GM12873 (cell line): ENCODE data around the gene BDH1.
A peak's percentile ranks its signal among the peaks of the same experiment; 100 is the strongest.

ENCODE experiments used
- TF ChIP-seq, protein P1 (sequence below): IDR thresholded peaks from 2 replicates; pipeline ENCODE4 v1.5.1; 2012; ENCODE audit warnings: low read depth, mild to moderate bottlenecking, moderate library complexity, low read length, control low read depth; ENCODE audit not compliant: insufficient read depth; ENCODE audit errors: missing control alignments

BDH1 gene, protein sequence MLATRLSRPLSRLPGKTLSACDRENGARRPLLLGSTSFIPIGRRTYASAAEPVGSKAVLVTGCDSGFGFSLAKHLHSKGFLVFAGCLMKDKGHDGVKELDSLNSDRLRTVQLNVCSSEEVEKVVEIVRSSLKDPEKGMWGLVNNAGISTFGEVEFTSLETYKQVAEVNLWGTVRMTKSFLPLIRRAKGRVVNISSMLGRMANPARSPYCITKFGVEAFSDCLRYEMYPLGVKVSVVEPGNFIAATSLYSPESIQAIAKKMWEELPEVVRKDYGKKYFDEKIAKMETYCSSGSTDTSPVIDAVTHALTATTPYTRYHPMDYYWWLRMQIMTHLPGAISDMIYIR

DNA sequence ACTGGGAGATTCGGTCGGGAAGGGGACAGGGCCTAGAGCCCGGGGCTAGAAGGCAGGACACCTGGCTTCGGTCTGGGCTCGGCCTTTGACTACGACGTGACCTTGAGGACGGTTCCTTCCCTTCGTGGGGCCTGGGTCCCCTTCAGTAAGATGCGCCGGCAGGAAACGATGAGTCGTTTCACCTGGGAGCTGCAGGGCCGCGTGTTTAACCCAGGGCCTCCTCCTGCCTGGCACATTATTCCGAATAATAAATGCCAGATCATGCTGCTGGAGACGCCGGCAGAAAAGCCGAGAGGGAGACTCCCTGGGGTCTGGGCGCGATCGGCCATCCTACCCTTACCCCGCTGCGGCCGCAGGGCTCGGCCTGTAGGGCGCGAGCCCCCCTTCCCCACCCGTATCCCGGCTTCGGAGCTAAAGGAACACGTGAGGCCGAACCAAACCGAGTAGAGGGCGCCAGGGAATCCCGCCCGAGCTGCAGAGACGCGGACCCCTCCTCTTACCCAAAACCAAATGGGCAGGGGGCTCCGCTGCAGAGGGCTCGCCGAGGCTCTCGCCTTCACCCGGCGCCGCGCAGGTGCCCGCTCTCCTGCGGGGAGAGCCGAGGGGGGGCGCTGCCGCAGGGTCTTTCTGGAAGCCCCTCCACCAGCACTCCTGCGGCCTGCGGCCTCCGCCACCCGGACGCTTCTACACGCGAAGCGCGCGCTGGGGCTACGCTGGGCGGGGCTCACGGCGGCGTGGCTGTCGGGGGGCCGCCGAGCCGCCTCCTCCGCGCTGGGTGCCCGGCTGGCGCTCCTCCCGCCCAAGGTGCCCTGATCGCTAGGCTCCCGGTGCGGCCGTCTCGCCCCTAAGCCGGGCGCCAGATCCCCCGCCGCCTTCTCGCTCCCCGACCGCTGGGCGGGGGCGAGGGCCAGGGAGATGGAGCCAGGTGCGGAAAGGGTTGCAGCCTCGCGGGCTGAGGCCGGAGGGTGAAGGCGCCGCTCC lies at the start of gene BDH1:
TSS of gene BDH1 (minus strand) at position 688 of the 981 bp plus-strand sequence. CDS start 9,525 bp downstream, outside the sequence.
- TF ChIP-seq, protein P1, sequence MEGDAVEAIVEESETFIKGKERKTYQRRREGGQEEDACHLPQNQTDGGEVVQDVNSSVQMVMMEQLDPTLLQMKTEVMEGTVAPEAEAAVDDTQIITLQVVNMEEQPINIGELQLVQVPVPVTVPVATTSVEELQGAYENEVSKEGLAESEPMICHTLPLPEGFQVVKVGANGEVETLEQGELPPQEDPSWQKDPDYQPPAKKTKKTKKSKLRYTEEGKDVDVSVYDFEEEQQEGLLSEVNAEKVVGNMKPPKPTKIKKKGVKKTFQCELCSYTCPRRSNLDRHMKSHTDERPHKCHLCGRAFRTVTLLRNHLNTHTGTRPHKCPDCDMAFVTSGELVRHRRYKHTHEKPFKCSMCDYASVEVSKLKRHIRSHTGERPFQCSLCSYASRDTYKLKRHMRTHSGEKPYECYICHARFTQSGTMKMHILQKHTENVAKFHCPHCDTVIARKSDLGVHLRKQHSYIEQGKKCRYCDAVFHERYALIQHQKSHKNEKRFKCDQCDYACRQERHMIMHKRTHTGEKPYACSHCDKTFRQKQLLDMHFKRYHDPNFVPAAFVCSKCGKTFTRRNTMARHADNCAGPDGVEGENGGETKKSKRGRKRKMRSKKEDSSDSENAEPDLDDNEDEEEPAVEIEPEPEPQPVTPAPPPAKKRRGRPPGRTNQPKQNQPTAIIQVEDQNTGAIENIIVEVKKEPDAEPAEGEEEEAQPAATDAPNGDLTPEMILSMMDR: no peak

DNA sequence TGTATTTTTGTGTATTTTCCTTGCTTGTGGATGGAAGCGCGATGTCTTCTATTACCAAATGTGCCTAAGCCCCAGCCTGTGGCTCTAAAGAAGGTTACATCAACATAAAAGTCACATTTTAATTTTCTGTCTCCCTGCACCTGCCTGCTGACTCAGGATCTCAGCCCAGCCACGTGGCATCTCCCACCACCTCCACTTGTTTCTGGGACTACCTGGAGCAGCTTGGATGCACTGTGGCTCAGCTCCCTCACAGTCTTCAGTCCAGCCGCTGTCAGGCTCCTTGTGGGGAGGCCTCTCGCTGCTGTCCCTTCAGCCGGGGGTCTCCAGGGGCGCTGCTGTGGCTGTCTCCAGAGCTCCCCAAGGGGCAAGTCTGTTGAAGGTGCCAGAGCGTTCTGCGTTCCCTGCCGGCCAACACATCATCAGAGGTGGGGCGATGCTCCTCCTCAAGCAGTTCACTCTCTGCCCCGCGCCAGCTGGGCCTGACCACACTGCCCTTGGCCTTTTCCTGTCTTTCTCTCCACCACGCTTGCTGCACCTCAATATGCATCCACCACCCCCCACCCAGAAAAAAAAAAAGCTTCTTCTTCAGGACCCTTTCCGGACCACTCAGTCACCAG lies 47.7 kb upstream of the BDH1 start:
- TF ChIP-seq, protein P1: no peak

DNA sequence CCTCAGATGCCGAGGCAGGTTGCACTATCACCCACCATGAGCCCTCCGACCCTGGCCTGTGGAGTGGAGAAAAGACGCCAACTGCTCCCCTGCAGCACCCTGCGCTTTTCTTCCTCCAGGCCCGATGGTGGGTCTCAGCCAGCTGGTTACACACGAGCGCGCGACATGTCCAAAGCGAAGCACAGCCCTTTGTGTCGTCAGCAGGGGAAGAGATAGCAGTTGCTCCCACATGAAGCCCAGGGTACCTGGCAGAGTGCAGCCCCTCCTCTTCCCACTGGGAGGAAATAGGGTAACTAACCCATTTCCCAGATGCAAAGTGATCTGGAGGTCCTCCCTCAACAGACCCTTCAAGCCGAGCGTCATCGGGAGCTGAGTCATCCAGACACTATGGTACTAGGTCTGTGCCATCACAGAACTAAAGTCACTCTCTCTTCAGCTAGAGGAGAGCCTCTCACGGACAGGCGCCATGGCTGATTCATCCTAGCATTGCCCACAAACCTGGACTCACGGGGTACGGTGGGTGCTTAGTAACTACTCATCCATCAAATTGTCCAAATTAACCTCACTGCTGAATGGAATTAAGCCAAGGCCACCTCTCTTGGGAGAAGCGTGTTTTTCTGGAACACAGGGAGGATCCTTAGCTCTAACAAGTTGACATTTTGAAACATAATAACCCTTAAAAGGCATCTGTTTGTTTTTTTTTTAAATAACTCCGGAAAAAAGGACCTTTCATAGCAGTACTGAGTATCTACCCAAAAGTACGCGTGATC lies 45.2 kb upstream of the BDH1 start:
- TF ChIP-seq, protein P1: no peak

DNA sequence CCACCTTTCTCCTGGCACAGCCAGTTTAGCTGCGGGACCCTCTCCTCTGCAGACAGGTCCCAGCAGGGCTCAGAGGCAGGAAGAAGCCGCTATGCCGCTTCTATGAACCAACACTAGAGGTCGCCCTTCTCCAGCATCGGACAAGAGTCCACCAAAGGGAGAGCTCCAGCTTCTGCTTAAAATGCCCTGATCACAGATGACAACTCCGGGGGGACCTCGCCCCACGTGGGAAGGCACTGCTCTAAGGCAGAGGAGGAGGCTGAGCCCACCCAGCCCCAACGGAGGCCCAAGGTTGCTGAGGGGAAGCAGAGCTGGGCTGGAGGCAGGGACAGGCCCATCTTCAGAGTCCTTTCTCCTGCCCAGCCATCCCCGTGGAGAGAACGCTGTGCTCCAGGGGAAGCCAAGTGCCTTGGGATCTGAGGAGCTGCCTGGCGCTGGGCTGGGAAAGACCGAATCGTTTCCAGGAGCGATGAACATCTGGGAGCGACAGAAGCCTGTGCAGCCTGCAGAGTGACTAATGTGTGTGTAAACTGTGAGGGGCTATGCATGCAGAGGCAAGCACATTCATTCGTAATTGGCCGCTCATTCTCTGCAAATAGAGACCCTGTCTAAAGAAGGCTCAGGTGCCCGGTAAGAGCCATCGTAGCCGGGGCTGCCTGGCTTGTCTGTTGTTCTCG lies 43.5 kb upstream of the BDH1 start:
- TF ChIP-seq, protein P1: peak; percentile 96

DNA sequence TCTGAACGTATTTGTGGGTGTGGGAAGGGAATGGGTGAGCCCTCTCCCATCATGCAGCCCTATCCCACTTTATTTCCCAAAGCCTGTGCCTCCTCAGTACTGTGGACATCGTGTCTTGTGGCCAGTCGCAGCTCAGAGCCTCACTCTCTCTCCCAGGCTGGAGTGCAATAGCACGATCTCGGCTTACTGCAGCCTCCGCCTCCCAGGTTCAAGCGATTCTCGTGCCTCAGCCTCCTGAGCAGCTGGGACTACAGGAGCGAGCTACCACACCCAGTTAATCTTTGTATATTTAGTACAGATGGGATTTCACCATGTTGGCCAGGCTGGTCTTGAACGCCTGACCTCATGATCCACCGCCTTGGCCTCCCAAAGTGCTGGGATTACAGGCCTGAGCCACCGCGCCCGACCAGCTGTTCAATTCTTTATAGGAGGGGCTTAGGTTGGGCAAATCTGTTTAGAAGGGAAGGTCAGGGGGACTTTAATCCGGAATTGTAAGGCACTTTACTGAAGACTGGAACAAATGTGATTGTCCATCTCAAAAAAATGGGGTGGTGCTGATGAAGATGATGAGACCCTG lies 42.7 kb upstream of the BDH1 start:
- TF ChIP-seq, protein P1: no peak

DNA sequence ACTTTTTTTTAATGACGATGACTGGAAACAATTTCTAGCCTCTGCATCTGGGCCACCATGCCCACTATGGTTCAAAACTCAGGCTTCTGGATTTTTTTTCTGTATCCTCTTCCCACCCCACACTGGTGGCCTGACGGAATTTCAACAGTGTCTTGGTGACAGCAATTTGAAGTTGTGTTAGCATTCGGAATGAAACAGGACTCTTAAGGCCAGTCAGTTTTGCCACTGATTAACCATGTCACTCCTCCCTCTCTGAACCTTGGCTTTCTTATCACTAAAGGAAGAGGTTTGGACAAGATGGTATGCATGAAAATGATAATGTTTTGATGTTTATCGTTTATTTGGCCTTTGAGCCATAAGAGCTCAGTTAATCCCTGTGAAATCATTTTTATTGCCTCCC lies 41.6 kb upstream of the BDH1 start:
- TF ChIP-seq, protein P1: no peak
